Left lung (tissue), 10 donors: Measurements from ENCODE around the gene PPP1R16B. TPM values are rescaled to one million over a fixed set of nuclear protein-coding genes. Genes with fewer than 3 reads are reported as not detected.

Source experiments
- ATAC-seq: fragments of 200-7000 bp; cut with Tn5 transposase; one replicate; pipeline ENCODE4 v1.9.1; 2020; ENCODE audit warnings: moderate library complexity
- DNase-seq, 4 donors: peaks; one replicate each; pipeline ENCODE4 v3.0.0-alpha.2; 2013 to 2020
- H3K27ac ChIP-seq, 2 donors: fragments of 200-600 bp; sonication (generic) in 1 of 2; one replicate each; pipeline versions ENCODE4 v1.5.0 to v1.8.0; 2020 to 2021
- H3K27me3 ChIP-seq, 2 donors: fragments of 200-600 bp; sonication (generic) in 1 of 2; one replicate each; pipeline versions ENCODE4 v1.5.0 to v1.8.0; 2020 to 2021
- H3K36me3 ChIP-seq, 2 donors: fragments of 200-600 bp; sonication (generic) in 1 of 2; one replicate each; pipeline versions ENCODE4 v1.5.0 to v1.8.0; 2020 to 2021
- H3K4me1 ChIP-seq, 2 donors: fragments of 200-600 bp; one replicate each; pipeline ENCODE4 v1.8.0; 2021
- H3K4me3 ChIP-seq, 2 donors: fragments of 200-600 bp; sonication (generic) in 1 of 2; one replicate each; pipeline versions ENCODE4 v1.5.0 to v1.8.0; 2020 to 2021; ENCODE audit warnings: mild to moderate bottlenecking in 1 of 2
- H3K9me3 ChIP-seq, 2 donors: fragments of 200-600 bp; sonication (generic) in 1 of 2; one replicate each; pipeline versions ENCODE4 v1.5.0 to v1.8.0; 2020 to 2021
- CTCF ChIP-seq, 2 donors: fragments of 200-600 bp; sonication (generic) in 1 of 2; IDR thresholded peaks; one replicate each; pipeline versions ENCODE4 v1.5.0 to v1.8.0; 2021; ENCODE audit warnings: antibody characterized with exemption in 2 of 2
- intact Hi-C, 2 donors: fragments of 100-400 bp; cut with DNase I; formaldehyde crosslinking; loops; one replicate each; pipeline versions ENCODE4 v1.11.2 to v1.14.2; 2022
- polyA plus RNA-seq, 6 donors: library from polyadenylated mRNA; unstranded; fragments of 120-200 nt; gene quantifications; one replicate each; pipeline ENCODE4 v1.2.1, GENCODE V29; 2013; ENCODE audit not compliant: insufficient read length in 6 of 6
- total RNA-seq, 2 donors: library from RNA; stranded (reverse); fragmentation: NEBNext Ultra II Directional; extraction: Animal tissue kit (Norgen Biotek cat#: 25700); gene quantifications; one replicate each; pipeline ENCODE4 v1.2.1, GENCODE V29; 2021
- donor health status: DM: no; HTN: yes; CAD: no.
- donor health status: DM: no; HTN: no; CAD: no.

Gene PPP1R16B
- total and polyA plus RNA-seq, 8 donors, result 5.4 to 10.8 (median 7.8) TPM

DNA sequence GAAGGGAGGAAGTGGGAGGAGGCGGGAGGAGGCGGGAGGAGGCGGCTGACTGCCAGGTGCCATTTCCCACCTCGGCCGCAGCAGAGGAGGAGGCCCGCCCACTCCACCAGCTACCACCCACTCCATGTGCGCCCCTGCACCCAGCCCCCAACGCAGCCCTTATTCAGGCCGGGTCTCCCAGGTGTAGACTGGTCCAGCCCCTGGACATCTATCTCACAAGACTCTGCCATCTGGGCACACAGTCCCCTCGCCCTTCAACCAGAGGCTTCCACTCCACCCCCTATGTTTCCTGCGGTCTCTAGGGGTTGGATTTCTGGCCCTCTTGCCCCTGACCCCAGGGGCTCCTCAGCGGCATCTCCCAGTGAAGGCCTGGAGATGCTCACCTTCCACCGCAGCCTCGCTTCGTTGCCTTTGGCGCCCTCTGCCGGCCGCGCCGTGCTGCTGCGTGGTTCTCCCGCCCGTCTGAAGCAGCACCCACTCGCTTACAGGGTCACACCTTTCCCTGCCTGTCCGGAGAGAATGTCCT, 88.1 kb downstream of the PPP1R16B start:
- peak; percentile 20 to 95 (median 52) for DNase-seq
- peaks cover 0 to 26% of the 10 kb centered on the region in 2 donors for H3K27me3 ChIP-seq
- intact Hi-C loops, result loop anchor here in 1 of 2 donors (10.0 kb wide), 2 partner anchors 89 to 249 kb away; partner anchors contain the start of gene PPP1R16B
- H3K9me3 ChIP-seq, result no peaks in the 10 kb centered on the region
- H3K4me3 ChIP-seq, result no peak overlapping the region
- peak; percentile 88 for TF ChIP-seq CTCF (IDR thresholded peaks at IDR 0.05)
- peak; percentile 95 for ATAC-seq
- no peaks in the 10 kb centered on the region for H3K36me3 ChIP-seq
- peaks cover 0 to 10% of the 10 kb centered on the region in 2 donors for H3K4me1 ChIP-seq
- H3K27ac ChIP-seq, result no peak overlapping the region

GRCh38 chr20:38894091-38894847, 88.8 kb downstream of the PPP1R16B start:
- no peaks in the 10 kb centered on the region for H3K9me3 ChIP-seq
- H3K4me1 ChIP-seq, result peaks cover 0 to 10% of the 10 kb centered on the region in 2 donors
- no peak overlapping the region for H3K27ac ChIP-seq
- H3K36me3 ChIP-seq, result no peaks in the 10 kb centered on the region
- peak in 1 of 2 donors; percentile 37 for TF ChIP-seq CTCF (IDR thresholded peaks at IDR 0.05)
- ATAC-seq (peak; percentile 45), DNase-seq (no peak)
- intact Hi-C loops, result loop anchor here in 1 of 2 donors (10.0 kb wide), 2 partner anchors 89 to 249 kb away; partner anchors contain the start of gene PPP1R16B
- H3K4me3 ChIP-seq, result no peak overlapping the region
- H3K27me3 ChIP-seq, result peaks cover 0 to 26% of the 10 kb centered on the region in 2 donors

- H3K36me3 ChIP-seq, result no peaks in the 10 kb centered on the region
- no peak overlapping the region for H3K27ac ChIP-seq
- DNase-seq (no peak), ATAC-seq (no peak)
- no peak overlapping the region for H3K4me3 ChIP-seq
- H3K4me1 ChIP-seq, result peaks cover 0 to 10% of the 10 kb centered on the region in 2 donors
- intact Hi-C loops, result loop anchor here in 1 of 2 donors (10.0 kb wide), 2 partner anchors 91 to 251 kb away; partner anchors contain the start of gene PPP1R16B
- H3K27me3 ChIP-seq, result peaks cover 0 to 26% of the 10 kb centered on the region in 2 donors
- TF ChIP-seq CTCF (IDR thresholded peaks at IDR 0.05), result no peak
- H3K9me3 ChIP-seq, result no peaks in the 10 kb centered on the region
Observed at GRCh38 chr20:38895098-38895949, 89.8 kb downstream of the PPP1R16B start.

DNA sequence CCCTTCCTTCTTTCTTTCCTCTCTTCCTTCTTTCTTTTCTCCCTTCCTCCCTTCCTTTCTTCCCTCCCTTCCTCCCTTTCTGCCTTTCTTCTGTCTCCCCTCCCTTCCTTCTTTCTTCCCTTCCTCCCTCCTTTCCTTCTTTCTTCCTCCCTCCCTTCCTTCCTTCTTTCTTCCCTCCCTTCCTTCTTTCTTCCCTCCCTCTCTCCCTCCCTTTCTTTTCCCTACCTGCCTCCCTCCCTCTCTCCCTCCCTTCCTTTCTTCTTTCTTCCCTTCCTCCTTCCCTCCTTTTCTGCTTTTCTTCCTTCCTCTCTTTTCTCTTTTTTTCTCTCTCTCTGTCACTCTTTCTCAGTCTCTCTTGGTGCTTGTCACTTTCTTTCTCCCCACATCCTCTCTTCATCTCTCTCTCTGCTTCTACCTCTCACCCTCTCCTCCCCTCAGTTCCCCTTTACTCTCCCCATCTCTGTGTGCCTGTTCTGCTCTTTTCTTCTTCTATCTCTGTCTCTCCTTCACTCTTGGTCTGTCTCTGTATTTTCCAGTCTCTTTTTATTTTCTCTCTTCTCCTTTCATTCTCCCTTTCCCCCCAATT, 90.6 kb downstream of the PPP1R16B start:
- no peak for TF ChIP-seq CTCF (IDR thresholded peaks at IDR 0.05)
- H3K9me3 ChIP-seq, result no peaks in the 10 kb centered on the region
- H3K27ac ChIP-seq, result no peak overlapping the region
- ATAC-seq (no peak), DNase-seq (no peak)
- intact Hi-C loops, result loop anchor here in 1 of 2 donors (10.0 kb wide), 2 partner anchors 91 to 251 kb away; partner anchors contain the start of gene PPP1R16B
- peaks cover 0 to 10% of the 10 kb centered on the region in 2 donors for H3K4me1 ChIP-seq
- no peaks in the 10 kb centered on the region for H3K36me3 ChIP-seq
- H3K27me3 ChIP-seq, result peaks cover 0 to 26% of the 10 kb centered on the region in 2 donors
- H3K4me3 ChIP-seq, result no peak overlapping the region
